8988T (cell line): ENCODE results near the gene SLC22A4.
A peak's percentile ranks its signal among the peaks of the same experiment; 100 is the strongest.

Experiments used
- DNase-seq: peaks from one replicate; pipeline ENCODE4 v3.0.0; 2011

SLC22A4 gene

DNA sequence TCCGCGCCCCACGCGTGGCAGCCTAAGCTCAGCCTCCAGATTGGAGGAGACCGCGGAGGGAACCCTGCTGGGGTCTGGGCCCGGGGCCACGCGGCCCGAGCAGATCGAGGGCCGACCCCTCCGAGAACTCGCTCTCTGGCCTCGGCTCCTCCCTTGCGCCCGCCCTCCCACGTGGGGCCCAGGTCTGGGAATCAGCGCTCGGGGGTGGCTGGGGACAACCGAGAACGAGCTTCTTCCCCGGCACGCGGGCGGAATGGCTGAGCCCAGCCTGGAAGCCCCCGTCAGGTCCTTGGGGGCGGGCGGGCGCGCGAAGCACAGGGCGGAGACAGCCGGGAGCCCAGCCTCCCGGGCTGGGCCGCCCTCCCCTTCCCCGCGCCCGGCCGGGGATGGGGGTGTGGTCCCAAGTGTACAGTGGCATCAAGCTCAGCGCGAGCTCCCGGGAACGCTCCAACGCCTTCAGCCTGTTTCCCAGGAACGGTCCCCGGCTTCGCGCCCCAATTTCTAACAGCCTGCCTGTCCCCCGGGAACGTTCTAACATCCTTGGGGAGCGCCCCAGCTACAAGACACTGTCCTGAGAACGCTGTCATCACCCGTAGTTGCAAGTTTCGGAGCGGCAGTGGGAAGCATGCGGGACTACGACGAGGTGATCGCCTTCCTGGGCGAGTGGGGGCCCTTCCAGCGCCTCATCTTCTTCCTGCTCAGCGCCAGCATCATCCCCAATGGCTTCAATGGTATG lies at the start of gene SLC22A4:
Gene SLC22A4, plus strand, starts transcription at position 403 of the 736 bp plus-strand sequence. Its CDS starts 223 bp downstream, at position 626.
- DNase-seq: peak; percentile 88

- no peak for DNase-seq
Observed at GRCh38 chr5:132245593-132245992, 48.6 kb upstream of the SLC22A4 start.

DNA sequence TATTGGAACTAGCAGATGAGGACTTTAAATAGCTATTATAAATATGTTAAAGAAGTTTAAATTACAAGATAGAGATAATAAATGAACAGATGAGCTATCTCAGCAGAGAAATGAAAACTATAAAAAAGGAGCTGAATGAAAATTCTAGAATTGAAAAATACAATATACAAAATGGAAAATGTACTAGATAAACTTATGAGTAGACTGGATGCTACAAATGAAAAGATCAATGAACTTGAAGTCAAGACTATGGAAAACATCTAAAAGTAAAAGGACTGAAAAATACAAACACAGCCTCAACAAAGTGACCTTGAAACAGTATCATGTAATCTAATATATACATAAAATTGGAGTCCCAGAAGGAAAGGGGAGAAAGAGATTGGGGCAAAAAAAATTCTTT lies 47.4 kb upstream of the SLC22A4 start:
- DNase-seq: no peak

DNA sequence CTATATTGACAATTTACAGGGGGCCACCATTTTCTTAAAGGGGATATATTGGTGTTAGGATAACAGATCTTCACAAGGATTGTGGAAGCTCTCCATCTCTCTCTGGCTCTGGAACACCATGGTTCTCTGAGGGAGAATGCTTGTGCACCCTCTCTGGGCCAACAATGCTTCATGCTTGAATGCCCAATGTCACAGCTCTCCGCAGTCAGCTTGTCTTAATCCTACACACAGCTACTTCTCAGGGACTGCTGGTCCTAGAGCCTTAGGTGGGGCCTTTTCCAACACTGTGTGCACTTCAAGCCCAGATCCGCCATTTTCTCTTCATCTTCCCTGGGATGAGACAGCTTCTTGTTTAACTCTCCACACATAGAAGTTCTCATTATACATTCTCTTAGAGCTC lies 43.6 kb upstream of the SLC22A4 start:
- DNase-seq: no peak

GRCh38 chr5:132251220-132251725 lies 42.9 kb upstream of the SLC22A4 start:
- no peak for DNase-seq

DNA sequence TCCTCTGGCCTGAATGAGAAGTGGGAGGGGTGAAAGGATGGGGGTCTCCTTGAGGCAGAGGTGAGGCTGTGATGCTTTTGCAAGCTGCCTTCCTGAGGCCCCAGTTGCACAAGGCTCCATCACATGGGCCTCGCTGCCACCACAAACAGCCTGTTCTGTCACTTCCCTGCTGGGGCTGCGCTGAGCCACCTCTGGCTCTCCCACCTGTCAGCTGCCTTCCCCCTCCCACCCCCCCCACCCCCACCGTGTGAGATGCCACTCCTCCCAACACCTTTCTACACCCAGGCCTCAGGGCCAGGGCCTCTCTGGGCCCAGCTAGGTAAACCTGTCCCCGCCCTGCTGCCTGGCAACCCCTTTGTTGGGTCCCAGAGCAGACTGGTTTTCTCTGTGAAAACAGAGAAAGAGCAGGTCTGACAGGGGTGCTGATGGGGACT lies 41.2 kb upstream of the SLC22A4 start:
- no peak for DNase-seq

- DNase-seq: no peak
Observed at GRCh38 chr5:132253452-132254320, 40.5 kb upstream of the SLC22A4 start.

DNA sequence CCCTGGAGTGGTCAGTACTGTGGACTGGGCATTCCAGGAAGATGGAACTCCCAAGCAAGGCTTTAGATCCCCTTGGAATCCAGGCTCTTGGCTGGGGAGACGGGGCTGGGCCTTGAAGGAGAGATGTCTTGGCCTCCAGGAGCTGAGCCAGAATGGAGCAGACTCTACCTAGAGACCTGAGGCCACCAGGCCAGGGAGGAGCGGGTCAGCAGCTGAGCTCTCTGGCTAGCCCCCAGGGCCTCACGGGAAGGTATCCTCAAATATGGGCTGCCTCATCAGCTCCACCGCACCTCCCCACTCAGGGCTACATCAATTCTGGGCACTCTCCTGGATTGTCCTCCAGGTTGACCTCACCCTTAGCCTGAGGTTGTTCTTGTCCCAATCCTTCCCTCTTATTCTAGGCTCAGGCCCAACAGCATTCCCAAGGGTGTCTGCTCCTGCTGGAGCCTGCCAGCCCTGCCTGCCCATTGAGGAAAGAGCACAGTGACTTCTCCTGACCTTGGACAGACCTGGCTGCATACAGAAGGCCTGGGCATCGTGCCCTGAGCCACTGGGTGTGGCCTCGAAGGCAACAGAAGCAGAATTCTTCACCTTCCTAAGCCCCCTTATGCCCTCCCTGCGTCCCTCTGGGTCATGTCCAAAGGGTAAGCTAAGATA lies 39.7 kb upstream of the SLC22A4 start:
- DNase-seq: no peak

DNA sequence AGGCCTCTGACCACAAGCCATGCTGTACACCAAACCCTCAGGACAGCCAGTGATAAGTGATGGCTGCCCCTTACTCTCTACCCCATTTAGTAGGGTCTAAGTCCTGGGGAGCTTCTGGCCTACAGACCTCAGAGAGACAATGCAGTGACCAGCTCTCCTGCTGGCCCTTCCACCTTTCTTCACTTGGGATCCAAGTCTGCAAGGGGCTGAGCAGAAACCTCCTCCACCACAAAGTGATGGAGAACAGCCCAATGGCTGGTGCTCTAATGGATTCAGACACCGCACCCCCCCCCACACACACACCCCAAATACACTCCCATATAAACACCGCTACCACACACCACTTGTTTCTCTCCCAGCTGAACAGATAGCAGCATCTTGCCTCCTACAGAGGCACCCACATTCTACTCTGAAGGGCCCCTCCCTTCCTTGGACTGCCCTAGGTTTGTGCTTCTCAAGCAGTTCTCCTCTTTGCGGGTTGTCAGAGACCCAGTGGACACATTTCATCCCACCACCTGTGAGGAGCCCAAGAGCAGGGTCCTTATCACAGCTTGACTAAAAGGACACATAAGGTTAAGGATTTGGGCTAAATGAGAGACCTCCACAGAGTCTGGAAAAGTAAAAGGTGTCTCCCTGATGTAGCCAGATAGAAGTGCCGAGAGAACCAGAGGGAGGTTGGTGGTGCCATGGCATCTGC lies 38.0 kb upstream of the SLC22A4 start:
- no peak for DNase-seq

DNA sequence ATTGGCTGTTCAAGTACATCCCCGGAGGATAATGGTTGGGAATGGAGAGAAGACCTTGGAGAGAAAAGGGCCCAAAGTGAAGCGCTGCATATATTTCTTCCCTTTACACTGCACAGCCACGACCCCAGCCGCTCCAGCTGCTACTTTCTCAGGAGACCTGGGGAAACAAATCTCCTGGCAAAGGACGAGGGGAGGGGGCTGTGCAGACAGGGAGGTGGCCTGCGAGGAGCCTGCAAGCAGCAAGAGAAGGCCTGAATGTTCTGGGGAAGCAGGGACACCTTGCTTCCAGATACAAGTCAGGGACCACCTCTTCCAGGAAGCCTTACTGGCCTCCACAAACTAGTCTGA lies 37.4 kb upstream of the SLC22A4 start:
- DNase-seq: no peak

GRCh38 chr5:132257131-132258101 lies 36.8 kb upstream of the SLC22A4 start, which contains the start of gene PDLIM4:
PDLIM4 (plus strand) TSS chr5:132257696; CDS start chr5:132257735, 39 bp downstream.
- no peak for DNase-seq

GRCh38 chr5:132258102-132259068 lies 35.8 kb upstream of the SLC22A4 start:
- DNase-seq: no peak

DNA sequence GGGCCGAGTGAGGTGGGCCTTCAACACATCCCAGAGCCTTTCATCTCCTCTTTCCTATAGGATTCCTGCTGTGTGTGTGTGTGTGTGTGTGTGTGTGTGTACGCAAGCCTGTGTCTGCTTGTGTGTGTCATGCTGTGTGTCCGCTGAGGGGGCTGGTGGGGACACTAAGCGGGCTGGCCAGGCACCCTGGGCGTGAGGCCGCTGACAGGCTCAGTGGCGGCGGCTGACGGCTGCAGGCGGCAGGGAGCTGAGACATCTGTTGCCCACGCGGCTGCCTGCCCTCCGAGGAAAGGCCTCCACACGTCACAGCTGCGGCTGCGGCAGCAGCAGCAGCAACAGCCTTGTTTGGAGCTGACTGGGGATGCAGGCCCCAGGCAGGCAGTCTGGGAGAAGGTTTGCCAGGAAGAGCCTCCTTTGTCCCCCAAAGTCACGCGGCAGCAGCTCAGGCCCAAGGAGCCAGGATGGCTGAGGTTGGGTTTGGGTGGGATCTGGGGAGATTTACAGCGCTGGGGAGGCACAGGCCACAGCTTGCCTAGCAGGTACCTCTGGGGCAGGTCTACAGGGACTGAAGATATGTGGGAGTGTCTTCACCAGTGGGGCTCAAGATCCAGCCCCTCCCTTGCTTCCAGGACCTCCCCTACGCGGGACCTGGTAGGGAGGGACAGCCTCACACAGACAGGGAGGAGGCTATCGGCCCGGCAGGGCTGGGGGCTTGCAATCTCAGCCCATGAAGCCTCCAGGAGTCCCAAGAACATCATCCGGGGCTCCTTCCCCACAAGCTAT lies 34.9 kb upstream of the SLC22A4 start:
- no peak for DNase-seq

GRCh38 chr5:132260051-132260450 lies 34.1 kb upstream of the SLC22A4 start:
- no peak for DNase-seq

- no peak for DNase-seq
Observed at GRCh38 chr5:132260714-132261551, 33.3 kb upstream of the SLC22A4 start.

DNA sequence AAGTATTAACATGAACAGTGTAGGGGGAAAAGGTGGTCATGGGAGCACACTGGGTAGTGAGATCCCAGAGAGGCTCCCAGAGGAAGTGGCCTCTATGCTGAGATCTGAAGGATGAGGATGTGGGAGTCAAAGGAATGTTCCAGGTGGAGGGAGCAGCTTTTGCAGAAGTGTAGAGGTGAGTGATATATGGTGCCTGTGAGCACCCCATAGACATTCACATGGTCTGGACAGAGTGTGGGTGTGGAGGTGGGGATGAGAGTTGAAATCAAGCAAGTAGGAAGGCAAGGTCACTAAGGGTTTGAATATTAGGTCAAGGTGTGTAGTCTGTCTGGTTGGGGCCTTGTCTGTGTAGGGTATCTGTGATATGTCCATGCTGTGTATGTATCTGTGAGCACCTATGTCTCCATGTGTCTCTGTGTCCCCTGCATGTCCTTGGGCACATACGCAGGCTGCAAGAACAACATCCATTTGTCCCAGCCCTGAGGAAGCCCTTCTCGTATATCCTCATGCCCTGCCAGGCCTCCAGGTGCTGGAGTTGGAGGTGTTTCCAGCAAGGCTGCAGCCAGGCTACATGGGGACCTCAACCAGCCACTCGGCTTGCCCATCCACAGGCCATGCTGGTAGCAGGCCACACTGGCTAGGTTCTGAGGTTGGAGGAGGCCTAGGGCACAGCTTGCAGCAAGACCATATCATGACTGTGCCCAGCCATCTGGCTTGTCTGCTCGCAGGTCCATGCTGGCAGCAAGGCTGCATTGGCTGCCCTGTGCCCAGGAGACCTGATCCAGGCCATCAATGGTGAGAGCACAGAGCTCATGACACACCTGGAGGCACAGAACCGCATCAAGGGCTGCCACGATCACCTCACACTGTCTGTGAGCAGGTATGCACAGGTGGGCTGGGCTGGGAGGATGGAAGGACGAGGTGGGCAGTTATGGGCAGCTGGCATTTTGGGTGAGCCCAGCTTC lies 32.0 kb upstream of the SLC22A4 start:
- no peak for DNase-seq

GRCh38 chr5:132262882-132263547 lies 31.2 kb upstream of the SLC22A4 start:
- no peak for DNase-seq
